HG03460 (cell line): ENCODE results near the gene PIEZO1.

Experiments
- ATAC-seq: cut with Tn5 transposase; IDR thresholded peaks from one replicate; pipeline ENCODE4 v1.9.1; 2021; ENCODE audit not compliant: unreplicated experiment

The PIEZO1 gene

GRCh38 chr16:88754912-88755744 is 29.9 kb downstream of the PIEZO1 start:
- ATAC-seq = no peak

GRCh38 chr16:88754109-88754911 is 30.7 kb downstream of the PIEZO1 start:
- ATAC-seq = no peak

GRCh38 chr16:88753602-88754001 is 31.4 kb downstream of the PIEZO1 start:
- ATAC-seq = no peak

GRCh38 chr16:88753191-88753590 is 31.8 kb downstream of the PIEZO1 start:
- ATAC-seq = no peak

DNA sequence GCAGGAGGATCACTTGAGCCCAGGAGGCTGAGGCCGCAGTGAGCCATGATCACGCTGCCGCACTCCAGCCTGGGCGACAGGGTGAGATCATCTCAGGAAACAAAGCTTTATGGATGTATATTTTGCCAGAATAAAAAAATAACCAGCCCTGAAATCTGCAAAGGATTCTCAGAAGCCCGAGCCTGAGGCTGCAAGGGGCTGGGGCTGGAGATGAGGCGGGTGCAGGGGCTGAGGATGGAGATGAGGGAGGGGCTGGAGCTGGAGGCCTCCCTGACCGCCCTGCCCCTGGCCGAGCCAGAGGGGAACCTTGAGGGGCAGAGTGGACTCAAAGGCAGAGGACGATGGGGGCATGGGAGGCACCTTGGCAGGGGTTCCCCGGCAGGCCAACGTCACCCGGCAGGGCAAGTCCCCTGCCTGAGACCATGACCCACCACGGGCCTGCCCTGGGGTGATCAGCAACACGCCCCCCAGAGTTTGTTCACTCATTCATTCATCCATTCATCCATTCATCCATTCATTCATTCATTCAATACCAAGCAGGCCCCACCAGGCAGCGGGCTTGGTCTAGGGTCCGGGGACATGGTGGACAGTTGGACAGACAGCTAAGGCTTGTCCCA is 32.5 kb downstream of the PIEZO1 start:
- ATAC-seq = no peak

- no peak for ATAC-seq
Measured at GRCh38 chr16:88750854-88751253, 34.2 kb downstream of the PIEZO1 start.

DNA sequence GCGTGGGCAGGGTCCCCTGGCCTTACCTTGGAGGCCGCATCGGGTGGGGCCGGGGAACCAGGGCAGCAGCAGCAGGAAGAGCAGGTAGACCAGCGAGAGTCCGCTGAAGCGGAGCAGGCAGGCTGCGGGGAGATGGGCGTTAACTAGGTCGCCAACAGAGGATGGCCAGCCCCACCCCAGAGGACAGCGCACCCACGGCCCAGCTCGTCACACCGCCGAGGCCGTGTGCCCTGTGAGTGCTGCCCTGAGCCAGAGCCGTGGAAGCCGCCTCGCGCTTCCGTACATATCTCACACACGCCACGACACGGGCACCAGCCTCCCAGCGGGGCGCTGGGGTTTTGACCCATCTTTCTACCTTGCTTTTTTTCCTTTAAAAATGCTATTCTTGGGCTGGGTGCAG is 35.7 kb downstream of the PIEZO1 start:
- ATAC-seq = no peak

- no peak for ATAC-seq
Measured at GRCh38 chr16:88748364-88748763, 36.7 kb downstream of the PIEZO1 start.

DNA sequence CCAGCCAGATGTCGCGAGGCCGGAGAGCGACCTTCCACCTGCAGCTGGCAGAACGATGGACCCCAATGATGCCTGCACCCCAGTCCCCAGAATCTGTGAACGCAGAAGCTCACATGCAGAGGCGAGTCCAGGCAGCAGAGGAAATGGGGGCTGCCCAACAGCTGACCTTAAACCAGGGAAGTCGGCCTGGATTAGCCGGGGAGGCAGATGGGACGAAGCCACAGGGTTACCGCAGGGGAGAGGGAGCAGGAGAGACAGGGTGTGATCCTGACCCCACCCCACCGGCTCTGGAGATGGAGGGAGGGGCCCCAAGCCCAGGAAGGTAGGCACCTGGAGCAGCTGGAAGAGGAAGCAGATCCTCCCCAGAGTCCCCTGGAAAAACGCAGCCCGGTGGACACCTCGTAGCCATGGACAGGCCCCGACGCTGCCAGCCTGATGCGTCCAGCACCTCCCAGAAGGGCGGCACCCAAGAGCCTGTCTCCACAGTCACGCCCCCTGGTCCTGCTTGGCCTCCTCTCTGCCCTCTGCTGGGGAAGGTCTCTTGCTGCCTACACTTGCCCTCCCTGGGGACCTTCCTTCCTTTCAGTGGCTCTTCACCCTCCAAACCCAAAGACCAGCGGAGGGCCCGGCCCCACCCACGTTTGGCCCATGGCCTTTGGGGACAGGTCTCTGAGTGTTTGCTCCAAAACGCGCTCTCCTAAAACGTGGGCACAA is 37.3 kb downstream of the PIEZO1 start:
- ATAC-seq = no peak

- no peak for ATAC-seq
Measured at GRCh38 chr16:88746506-88746905, 38.5 kb downstream of the PIEZO1 start.

DNA sequence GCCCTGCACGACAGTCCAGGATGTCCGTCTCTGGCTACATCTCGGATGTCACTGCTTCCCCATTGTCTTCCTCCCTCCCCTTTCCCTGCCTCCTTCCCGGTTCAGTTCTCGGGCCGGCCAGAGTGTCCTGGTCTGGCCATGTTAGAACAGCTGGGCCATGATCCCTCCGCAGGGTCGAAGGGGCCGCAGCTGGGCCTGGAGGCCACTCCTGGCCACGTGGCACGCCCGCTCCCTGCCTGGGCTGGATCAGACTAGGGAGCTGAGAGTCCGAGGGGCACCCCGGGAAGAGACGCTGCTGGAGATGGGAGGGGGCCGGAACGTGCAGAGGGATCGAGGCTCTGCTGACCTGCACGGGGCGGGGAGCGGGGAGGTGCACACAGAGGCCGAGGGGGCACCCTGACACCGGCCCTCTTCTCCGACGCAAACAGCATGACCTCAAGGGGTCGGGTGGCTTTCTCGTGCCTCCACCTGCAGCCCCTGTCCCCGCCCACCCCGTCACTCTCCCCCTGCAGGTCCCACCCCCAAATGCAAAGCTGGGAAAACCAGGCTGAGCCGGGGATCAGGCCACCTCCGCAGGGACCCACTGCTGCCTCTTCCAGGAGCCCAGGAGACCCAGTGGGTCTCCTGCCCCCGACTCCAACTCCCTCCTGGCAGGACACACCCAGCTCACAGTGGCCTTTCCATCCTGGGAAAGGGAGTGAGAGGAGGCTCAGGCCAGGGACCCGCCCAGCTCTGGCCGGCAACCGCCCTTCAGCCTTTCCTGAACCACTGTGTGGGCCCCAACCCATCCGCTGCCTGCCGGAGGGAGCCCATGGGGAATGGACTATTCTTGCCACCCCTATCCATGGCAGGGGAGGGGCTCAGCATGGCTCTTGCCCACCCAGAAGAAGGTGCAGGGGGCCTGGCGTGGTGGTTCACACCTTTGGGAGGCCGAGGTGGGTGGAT is 40.2 kb downstream of the PIEZO1 start:
- ATAC-seq = no peak

DNA sequence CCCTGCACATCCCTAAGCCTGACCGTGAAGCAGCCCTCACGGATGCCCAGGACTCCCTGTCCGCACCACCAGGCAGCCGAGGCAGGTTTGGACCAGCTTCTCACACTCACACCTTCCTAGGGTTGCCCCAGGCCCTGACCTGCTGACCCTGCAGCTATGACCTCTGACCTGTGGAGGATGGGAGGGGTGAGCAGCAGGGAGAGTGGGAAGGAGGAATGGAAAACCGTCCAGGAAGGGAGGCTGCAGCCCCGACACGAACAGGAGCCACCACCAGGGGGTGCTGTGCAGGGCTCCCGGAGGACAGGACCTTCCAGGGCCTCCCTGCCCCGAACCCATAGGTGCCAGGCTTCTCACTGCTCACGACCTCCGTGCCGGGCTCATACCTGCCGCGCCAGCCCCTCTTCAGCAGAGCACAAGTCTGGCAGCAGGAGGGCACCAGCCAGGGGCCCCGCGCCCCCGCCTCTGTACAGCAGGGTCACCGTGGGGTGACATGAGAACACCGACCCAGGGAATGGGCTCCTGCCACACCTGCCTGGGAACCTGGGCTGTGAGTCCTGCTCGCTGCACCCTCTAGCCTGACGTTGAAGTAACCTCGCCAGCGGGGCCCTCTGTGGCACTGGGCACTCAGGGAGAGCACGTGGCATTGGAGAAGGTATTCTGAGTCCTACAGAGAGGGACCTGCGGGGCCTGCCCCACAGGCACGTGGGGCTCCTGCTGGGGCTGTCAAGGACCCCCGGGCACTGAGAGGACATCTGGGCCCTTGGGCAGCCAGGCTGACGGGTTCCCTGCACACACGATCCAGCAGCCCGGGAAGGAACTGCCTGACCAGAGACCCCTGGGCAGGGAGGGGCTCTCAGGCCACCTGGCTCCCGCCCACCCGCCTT is 41.1 kb downstream of the PIEZO1 start:
- ATAC-seq = no peak

- no peak for ATAC-seq
Measured at GRCh38 chr16:88742896-88743605, 42.0 kb downstream of the PIEZO1 start.

GRCh38 chr16:88741368-88741767 is 43.7 kb downstream of the PIEZO1 start:
- ATAC-seq = no peak

GRCh38 chr16:88740727-88741055 is 44.3 kb downstream of the PIEZO1 start:
- ATAC-seq = no peak

GRCh38 chr16:88739977-88740726 is 44.9 kb downstream of the PIEZO1 start:
- ATAC-seq = no peak

DNA sequence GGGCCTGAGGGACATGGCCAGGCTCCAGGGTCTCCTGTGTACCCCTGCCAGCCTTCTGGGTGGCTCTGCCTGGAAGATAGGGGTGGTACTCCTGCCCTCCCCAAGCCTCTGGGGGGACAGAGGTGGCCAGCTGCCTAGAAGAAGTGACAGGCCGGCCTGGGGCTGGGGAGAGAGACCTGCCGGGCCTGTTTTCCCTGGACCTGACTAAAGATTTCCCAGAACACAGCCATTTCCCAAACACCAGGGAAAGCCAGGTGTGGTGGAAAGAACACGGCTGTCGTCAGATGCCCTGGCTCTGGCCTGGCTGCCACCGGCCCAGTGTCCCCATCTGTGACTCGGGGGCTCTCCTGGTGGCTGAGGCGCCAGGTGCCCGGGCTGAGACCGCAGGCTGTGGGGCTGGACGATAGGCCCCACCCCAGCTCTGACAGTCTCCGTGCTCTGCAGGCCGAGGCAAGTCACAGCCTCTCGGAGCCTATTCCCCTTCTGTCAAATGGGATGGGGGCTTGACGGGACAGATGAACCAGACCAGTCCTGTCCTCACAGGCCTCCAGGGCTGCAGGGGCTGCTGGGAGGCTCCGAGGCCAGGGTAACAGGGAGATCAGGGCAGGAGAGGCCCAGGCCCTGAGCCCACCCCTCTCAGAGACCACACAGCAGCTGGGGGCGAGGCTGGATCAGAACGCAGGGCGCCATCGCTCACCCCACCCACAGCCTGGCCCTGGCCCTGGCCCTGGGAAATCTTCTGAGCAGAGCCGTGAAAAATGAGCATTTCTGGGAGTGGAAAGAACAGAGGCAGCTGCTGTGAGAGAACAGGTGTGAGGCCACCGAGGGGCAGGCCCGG is 45.7 kb downstream of the PIEZO1 start:
- no peak for ATAC-seq
